Activated naive CD4-positive, alpha-beta T cell treated with anti-CD3 and anti-CD28 coated beads, Interleukin-2, amount 10 ng/mL, durations not matched to agents 7 days and 5 days (primary cell): ENCODE measurements around the gene CAMKK1.

Experiments
- CTCF ChIA-PET: fragments of 350-600 bp; sonication (Branson Sonifier 250); formaldehyde crosslinking; loops from one replicate; lab custom pipeline; 2021; ENCODE audit warnings: antibody characterized with exemption; lab: Charles Lee
- DNase-seq: peaks from one replicate; pipeline ENCODE4 v3.0.0-alpha.2; 2020
- H3K27ac Mint-ChIP-seq: one replicate; pipeline ENCODE4 v1.8.0; 2021; ENCODE audit warnings: mild to moderate bottlenecking, moderate library complexity, mixed read lengths
- H3K27me3 Mint-ChIP-seq: one replicate; pipeline ENCODE4 v1.8.0; 2021; ENCODE audit warnings: mild to moderate bottlenecking, mixed read lengths
- H3K36me3 Mint-ChIP-seq: one replicate; pipeline ENCODE4 v1.8.0; 2021; ENCODE audit warnings: mixed read lengths
- H3K4me1 Mint-ChIP-seq: one replicate; pipeline ENCODE4 v1.8.0; 2021; ENCODE audit warnings: mixed read lengths
- H3K4me3 Mint-ChIP-seq: one replicate; pipeline ENCODE4 v1.8.0; 2021; ENCODE audit warnings: mild to moderate bottlenecking, moderate library complexity, mixed read lengths
- H3K9me3 Mint-ChIP-seq: one replicate; pipeline ENCODE4 v1.8.0; 2021; ENCODE audit warnings: mixed read lengths

The CAMKK1 gene

DNA sequence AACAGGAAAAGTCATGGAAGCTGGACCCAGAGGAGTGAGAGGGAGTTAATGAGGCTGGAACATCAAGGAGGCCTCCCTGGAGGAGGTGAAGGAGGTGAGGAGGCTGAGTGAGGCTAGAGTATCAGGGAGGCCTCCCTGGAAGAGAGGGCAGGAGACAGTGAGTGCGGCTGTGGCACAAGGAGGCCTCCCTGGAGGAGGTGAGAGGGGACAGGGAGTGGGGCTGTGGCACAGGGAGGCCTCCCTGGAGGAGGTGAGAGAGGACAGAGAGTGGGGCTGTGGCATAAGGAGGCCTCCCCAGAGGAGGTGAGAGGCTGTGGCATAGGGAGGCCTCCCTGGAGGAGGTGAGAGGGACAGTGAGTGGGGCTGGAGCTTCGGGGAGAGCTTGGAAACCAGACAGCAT is 5.5 kb downstream of the CAMKK1 start:
- no peak for DNase-seq
- H3K36me3 Mint-ChIP-seq: peaks cover 1% of the 10 kb centered on the region
- no peaks in the 10 kb centered on the region for H3K9me3 Mint-ChIP-seq
- H3K27ac Mint-ChIP-seq: peak overlapping the region; percentile 77
- H3K4me3 Mint-ChIP-seq: peak overlapping the region; percentile 38
- H3K4me1 Mint-ChIP-seq: peaks cover 39% of the 10 kb centered on the region
- peaks cover 22% of the 10 kb centered on the region for H3K27me3 Mint-ChIP-seq
- CTCF ChIA-PET: no interaction called here

- DNase-seq: peak; percentile 38
- Mint-ChIP-seq H3K36me3 (peaks cover 1% of the 10 kb centered on the region), H3K27ac (peak overlapping the region; percentile 77), H3K4me3 (peak overlapping the region; percentile 38), H3K9me3 (no peaks in the 10 kb centered on the region), H3K4me1 (peaks cover 35% of the 10 kb centered on the region), H3K27me3 (peaks cover 17% of the 10 kb centered on the region)
- CTCF ChIA-PET: no interaction called here
Measured at GRCh38 chr17:3886776-3887175, 6.1 kb downstream of the CAMKK1 start.

- no peak overlapping the region for H3K27ac Mint-ChIP-seq
Measured at GRCh38 chr17:3885970-3886369, 6.9 kb downstream of the CAMKK1 start.

DNA sequence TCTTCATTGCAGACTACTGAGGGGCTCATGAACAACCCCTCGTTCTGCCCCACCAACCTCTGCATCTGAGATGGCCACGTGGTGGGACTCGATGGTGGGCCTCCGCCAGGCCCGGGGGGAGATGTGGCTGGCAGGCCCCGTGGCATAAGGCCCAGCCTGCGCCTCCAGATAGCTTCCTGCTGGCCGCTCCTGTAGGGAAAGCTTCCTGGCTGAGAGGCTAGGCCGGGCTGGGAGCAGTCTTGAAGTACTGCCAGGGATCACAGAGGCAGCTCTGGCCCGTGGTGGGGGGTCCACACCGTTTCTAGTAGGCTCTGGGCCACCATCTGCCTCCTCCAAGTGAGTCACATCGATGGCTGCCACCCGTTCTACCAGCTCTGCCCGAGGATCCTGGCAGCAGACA is 7.6 kb downstream of the CAMKK1 start:
- DNase-seq: no peak
- no peak overlapping the region for H3K27ac Mint-ChIP-seq
- H3K4me1 Mint-ChIP-seq: peaks cover 24% of the 10 kb centered on the region
- CTCF ChIA-PET: interaction anchor here (1.3 kb wide), 1 partner anchor 28 kb away, joined by 4 read pairs; no protein-coding TSS in a partner anchor
- H3K4me3 Mint-ChIP-seq: no peak overlapping the region
- H3K27me3 Mint-ChIP-seq: peaks cover 2% of the 10 kb centered on the region
- H3K36me3 Mint-ChIP-seq: peaks cover 1% of the 10 kb centered on the region
- no peaks in the 10 kb centered on the region for H3K9me3 Mint-ChIP-seq

More at GRCh38 chr17:3885970-3886369, 6.9 kb downstream of the CAMKK1 start:
- peaks cover 27% of the 10 kb centered on the region for H3K4me1 Mint-ChIP-seq
- no peak overlapping the region for H3K4me3 Mint-ChIP-seq
- H3K9me3 Mint-ChIP-seq: no peaks in the 10 kb centered on the region
- peaks cover 1% of the 10 kb centered on the region for H3K36me3 Mint-ChIP-seq
- peaks cover 9% of the 10 kb centered on the region for H3K27me3 Mint-ChIP-seq
- DNase-seq: no peak
- CTCF ChIA-PET: no interaction called here

- Mint-ChIP-seq H3K4me1 (peaks cover 23% of the 10 kb centered on the region), H3K27ac (no peak overlapping the region)
- CTCF ChIA-PET: interaction anchor here (1.3 kb wide), 1 partner anchor 29 kb away, joined by 4 read pairs; no protein-coding TSS in a partner anchor
Measured at GRCh38 chr17:3884188-3884587, 8.7 kb downstream of the CAMKK1 start.

GRCh38 chr17:3882276-3882675 is 10.6 kb downstream of the CAMKK1 start:
- no peaks in the 10 kb centered on the region for H3K27me3 Mint-ChIP-seq
- CTCF ChIA-PET: no interaction called here
- H3K27ac Mint-ChIP-seq: no peak overlapping the region
- H3K4me1 Mint-ChIP-seq: peaks cover 14% of the 10 kb centered on the region
- H3K9me3 Mint-ChIP-seq: no peaks in the 10 kb centered on the region
- no peak overlapping the region for H3K4me3 Mint-ChIP-seq
- H3K36me3 Mint-ChIP-seq: peaks cover 1% of the 10 kb centered on the region
- DNase-seq: no peak

More at GRCh38 chr17:3884188-3884587, 8.7 kb downstream of the CAMKK1 start:
- Mint-ChIP-seq H3K4me3 (no peak overlapping the region), H3K27me3 (no peaks in the 10 kb centered on the region), H3K36me3 (peaks cover 1% of the 10 kb centered on the region), H3K9me3 (no peaks in the 10 kb centered on the region)
- no peak for DNase-seq

GRCh38 chr17:3880983-3881382 is 11.9 kb downstream of the CAMKK1 start:
- Mint-ChIP-seq H3K4me3 (no peak overlapping the region), H3K27me3 (no peaks in the 10 kb centered on the region), H3K27ac (no peak overlapping the region), H3K4me1 (peaks cover under 1% of the 10 kb centered on the region), H3K36me3 (peaks cover 1% of the 10 kb centered on the region), H3K9me3 (no peaks in the 10 kb centered on the region)
- DNase-seq: no peak
- CTCF ChIA-PET: no interaction called here

DNA sequence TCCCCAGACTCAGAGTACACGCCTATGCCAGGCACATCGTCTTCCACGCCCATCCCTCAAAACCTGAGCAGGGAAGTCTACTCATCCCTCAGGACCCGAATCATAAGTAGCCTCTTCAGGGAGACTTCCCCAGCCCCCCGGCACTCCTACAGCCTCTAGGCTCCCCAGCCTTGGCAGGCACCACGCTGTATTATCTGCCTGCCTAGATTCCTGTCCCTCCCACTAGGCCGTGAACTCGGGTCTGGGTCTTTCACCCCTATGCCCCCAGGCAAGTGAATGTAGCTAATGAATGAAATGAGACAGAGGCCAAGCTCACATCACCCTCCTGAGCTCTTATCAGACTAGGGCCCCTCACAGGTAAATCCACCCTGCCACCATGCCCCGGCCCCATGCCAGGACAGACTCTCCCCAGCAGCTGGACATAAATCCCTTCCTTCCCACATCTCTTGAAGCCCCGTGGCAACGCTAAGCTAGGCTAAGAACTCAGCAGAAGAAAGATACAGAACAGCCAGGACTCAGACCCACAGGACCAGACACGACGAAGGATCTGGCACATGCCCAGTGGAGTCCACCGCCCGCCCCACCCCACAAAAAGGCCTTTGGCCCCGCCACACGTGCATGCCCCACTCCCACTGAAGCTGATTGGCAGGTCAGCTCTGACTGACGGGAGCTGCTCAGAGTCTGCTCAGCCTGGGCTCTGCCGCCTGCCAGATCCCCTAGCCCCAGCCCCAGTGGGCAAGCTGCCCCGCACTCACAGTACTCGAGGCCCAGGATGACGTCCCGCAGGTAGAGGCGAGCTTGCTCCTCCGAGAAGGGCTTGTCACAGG is 13.0 kb downstream of the CAMKK1 start:
- H3K36me3 Mint-ChIP-seq: peaks cover 1% of the 10 kb centered on the region
- no peaks in the 10 kb centered on the region for H3K27me3 Mint-ChIP-seq
- H3K4me1 Mint-ChIP-seq: no peaks in the 10 kb centered on the region
- H3K9me3 Mint-ChIP-seq: no peaks in the 10 kb centered on the region
- no peak for DNase-seq
- H3K27ac Mint-ChIP-seq: no peak overlapping the region
- CTCF ChIA-PET: no interaction called here
- no peak overlapping the region for H3K4me3 Mint-ChIP-seq

DNA sequence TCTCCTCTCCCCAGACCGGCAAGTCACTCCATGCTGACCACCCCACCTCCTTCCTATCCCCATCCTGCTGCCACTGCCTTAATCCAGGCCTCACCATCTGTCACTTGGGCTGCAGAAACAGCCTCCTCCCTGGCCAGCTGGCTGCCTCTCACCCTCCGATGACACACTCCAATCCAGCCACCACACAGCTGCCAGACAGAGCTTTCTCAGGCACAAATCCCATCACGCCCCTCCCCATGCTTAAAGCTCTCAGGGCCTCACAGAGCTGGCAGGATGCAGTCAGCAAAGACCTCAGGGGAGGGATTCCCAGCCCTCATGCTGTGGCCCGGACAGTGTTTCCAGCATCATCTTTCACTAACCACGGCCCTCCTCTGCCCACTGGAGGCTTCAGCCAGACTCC is 13.7 kb downstream of the CAMKK1 start:
- DNase-seq: no peak
- CTCF ChIA-PET: no interaction called here
- no peaks in the 10 kb centered on the region for H3K4me1 Mint-ChIP-seq
- no peak overlapping the region for H3K27ac Mint-ChIP-seq
- H3K36me3 Mint-ChIP-seq: peaks cover 1% of the 10 kb centered on the region
- no peaks in the 10 kb centered on the region for H3K9me3 Mint-ChIP-seq
- H3K4me3 Mint-ChIP-seq: no peak overlapping the region
- no peaks in the 10 kb centered on the region for H3K27me3 Mint-ChIP-seq

DNA sequence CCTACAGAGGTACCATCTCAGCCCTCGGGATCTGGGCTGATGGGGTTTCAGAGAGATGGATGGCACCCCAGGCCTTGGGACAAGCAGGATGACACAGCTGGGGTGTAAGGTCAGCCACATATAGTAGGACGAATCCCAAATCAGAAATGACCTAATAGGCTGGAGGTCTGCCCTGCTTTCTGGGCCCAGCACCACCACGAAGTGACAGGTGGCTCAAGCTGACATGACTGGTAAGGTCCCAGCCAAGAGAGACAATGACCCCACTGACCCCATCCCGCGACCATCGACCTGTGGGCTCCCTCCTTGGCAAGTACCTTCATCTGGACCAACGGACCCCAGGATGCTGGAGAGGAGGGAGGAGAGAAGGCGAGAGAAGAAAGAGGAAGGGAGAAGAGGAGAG is 15.6 kb downstream of the CAMKK1 start:
- no peaks in the 10 kb centered on the region for H3K36me3 Mint-ChIP-seq
- H3K4me3 Mint-ChIP-seq: no peak overlapping the region
- no peaks in the 10 kb centered on the region for H3K9me3 Mint-ChIP-seq
- CTCF ChIA-PET: interaction anchor here (1.4 kb wide), 1 partner anchor 13 kb away, joined by 6 read pairs; no protein-coding TSS in a partner anchor
- H3K27me3 Mint-ChIP-seq: no peaks in the 10 kb centered on the region
- H3K4me1 Mint-ChIP-seq: no peaks in the 10 kb centered on the region
- no peak for DNase-seq
- H3K27ac Mint-ChIP-seq: no peak overlapping the region

- CTCF ChIA-PET: no interaction called here
- no peak overlapping the region for H3K4me3 Mint-ChIP-seq
- H3K4me1 Mint-ChIP-seq: peaks cover 6% of the 10 kb centered on the region
- H3K36me3 Mint-ChIP-seq: peaks cover 1% of the 10 kb centered on the region
- no peak overlapping the region for H3K27ac Mint-ChIP-seq
- DNase-seq: no peak
- no peaks in the 10 kb centered on the region for H3K27me3 Mint-ChIP-seq
- H3K9me3 Mint-ChIP-seq: no peaks in the 10 kb centered on the region
Measured at GRCh38 chr17:3875317-3875716, 17.5 kb downstream of the CAMKK1 start.

GRCh38 chr17:3873862-3874261 is 19.0 kb downstream of the CAMKK1 start:
- Mint-ChIP-seq H3K4me1 (peaks cover 6% of the 10 kb centered on the region), H3K27me3 (no peaks in the 10 kb centered on the region), H3K36me3 (peaks cover 1% of the 10 kb centered on the region), H3K9me3 (no peaks in the 10 kb centered on the region), H3K4me3 (no peak overlapping the region), H3K27ac (no peak overlapping the region)
- CTCF ChIA-PET: no interaction called here
- DNase-seq: no peak

GRCh38 chr17:3870871-3871306 is 22.0 kb downstream of the CAMKK1 start:
- DNase-seq: no peak
- CTCF ChIA-PET: no interaction called here
- Mint-ChIP-seq H3K9me3 (no peaks in the 10 kb centered on the region), H3K4me3 (no peak overlapping the region), H3K36me3 (peaks cover 1% of the 10 kb centered on the region), H3K27me3 (no peaks in the 10 kb centered on the region), H3K4me1 (peaks cover 6% of the 10 kb centered on the region), H3K27ac (peak overlapping the region; percentile 22)

GRCh38 chr17:3867606-3868005 is 25.2 kb downstream of the CAMKK1 start:
- Mint-ChIP-seq H3K9me3 (no peaks in the 10 kb centered on the region), H3K36me3 (peaks cover 1% of the 10 kb centered on the region), H3K27ac (no peak overlapping the region), H3K4me3 (no peak overlapping the region), H3K27me3 (no peaks in the 10 kb centered on the region), H3K4me1 (peaks cover 6% of the 10 kb centered on the region)
- no peak for DNase-seq
- CTCF ChIA-PET: no interaction called here

GRCh38 chr17:3867106-3867505 is 25.7 kb downstream of the CAMKK1 start:
- Mint-ChIP-seq H3K9me3 (no peaks in the 10 kb centered on the region), H3K27ac (no peak overlapping the region), H3K4me3 (no peak overlapping the region), H3K36me3 (peaks cover 1% of the 10 kb centered on the region), H3K27me3 (no peaks in the 10 kb centered on the region), H3K4me1 (peaks cover 6% of the 10 kb centered on the region)
- DNase-seq: no peak
- CTCF ChIA-PET: interaction anchor here (1.0 kb wide), 1 partner anchor 208 kb away, joined by 3 read pairs; no protein-coding TSS in a partner anchor
